GM19324 (cell line): ENCODE measurements around the gene FCGR3A.

Source experiments
- ATAC-seq: cut with Tn5 transposase; IDR thresholded peaks from one replicate; pipeline ENCODE4 v1.9.1; 2021; ENCODE audit warnings: mild to moderate bottlenecking, moderate library complexity; ENCODE audit not compliant: unreplicated experiment, low FRiP score

Gene FCGR3A

GRCh38 chr1:161505686-161506085 lies 43.9 kb downstream of the FCGR3A start:
- no peak for ATAC-seq

- no peak for ATAC-seq
Measured at GRCh38 chr1:161503394-161503748, 46.2 kb downstream of the FCGR3A start.

- ATAC-seq: no peak
Measured at GRCh38 chr1:161502641-161503393, 46.8 kb downstream of the FCGR3A start.

GRCh38 chr1:161502181-161502580 lies 47.4 kb downstream of the FCGR3A start:
- ATAC-seq: no peak

GRCh38 chr1:161501234-161501633 lies 48.4 kb downstream of the FCGR3A start:
- no peak for ATAC-seq

GRCh38 chr1:161499099-161500039 lies 50.2 kb downstream of the FCGR3A start:
- no peak for ATAC-seq

- ATAC-seq: no peak
Measured at GRCh38 chr1:161498646-161499045, 51.0 kb downstream of the FCGR3A start.

- ATAC-seq: no peak
Measured at GRCh38 chr1:161497961-161498360, 51.7 kb downstream of the FCGR3A start.

GRCh38 chr1:161495490-161495889 lies 54.1 kb downstream of the FCGR3A start:
- no peak for ATAC-seq

- ATAC-seq: no peak
Measured at GRCh38 chr1:161494091-161494735, 55.4 kb downstream of the FCGR3A start.

GRCh38 chr1:161492827-161493226 lies 56.8 kb downstream of the FCGR3A start:
- ATAC-seq: no peak
